Mucosa of stomach (tissue), 1 donor: Measurements from ENCODE around the gene SVIL.
"Not testable (repeated sequence)": the region's sequence is repeated elsewhere in the genome, so short reads cannot be mapped to it uniquely, and the experiment has no call there.

Source experiments
- H3K27me3 ChIP-seq: one replicate; pipeline ENCODE4 v1.7.0; 2013; ENCODE audit warnings: mild to moderate bottlenecking, low read length; ENCODE audit not compliant: control insufficient read depth, insufficient read depth
- H3K36me3 ChIP-seq: one replicate; pipeline ENCODE4 v1.7.0; 2013; ENCODE audit warnings: low read length; ENCODE audit not compliant: control insufficient read depth, insufficient read depth
- H3K4me1 ChIP-seq: one replicate; pipeline ENCODE4 v1.7.0; 2013; ENCODE audit warnings: mild to moderate bottlenecking, low read length; ENCODE audit not compliant: control insufficient read depth, insufficient read depth
- H3K4me3 ChIP-seq: one replicate; pipeline ENCODE4 v1.7.0; 2013; ENCODE audit warnings: low read length
- H3K9ac ChIP-seq: one replicate; pipeline ENCODE4 v1.7.0; 2013; ENCODE audit warnings: mild to moderate bottlenecking, low read length, moderate library complexity
- H3K9me3 ChIP-seq: one replicate; pipeline ENCODE4 v1.7.0; 2013; ENCODE audit warnings: mild to moderate bottlenecking, low read length, moderate library complexity; ENCODE audit not compliant: control insufficient read depth
- donor health status: Pancreatic carcinoma.

SVIL gene

GRCh38 chr10:29529146-29529545, 105.6 kb downstream of the SVIL start:
- Histone ChIP-seq H3K27me3 (no peaks in the 10 kb centered on the region), H3K9me3 (no peaks in the 10 kb centered on the region), H3K36me3 (no peaks in the 10 kb centered on the region), H3K4me3 (no peak overlapping the region), H3K9ac (no peak overlapping the region), H3K4me1 (no peaks in the 10 kb centered on the region)

- H3K4me1 ChIP-seq = no peaks in the 10 kb centered on the region
- H3K36me3 ChIP-seq = no peaks in the 10 kb centered on the region
- H3K4me3 ChIP-seq = no peak overlapping the region
- H3K9me3 ChIP-seq = no peaks in the 10 kb centered on the region
- no peaks in the 10 kb centered on the region for H3K27me3 ChIP-seq
- no peak overlapping the region for H3K9ac ChIP-seq
These were observed 109.0 kb downstream of the SVIL start for GRCh38 chr10:29525762-29526161.

DNA sequence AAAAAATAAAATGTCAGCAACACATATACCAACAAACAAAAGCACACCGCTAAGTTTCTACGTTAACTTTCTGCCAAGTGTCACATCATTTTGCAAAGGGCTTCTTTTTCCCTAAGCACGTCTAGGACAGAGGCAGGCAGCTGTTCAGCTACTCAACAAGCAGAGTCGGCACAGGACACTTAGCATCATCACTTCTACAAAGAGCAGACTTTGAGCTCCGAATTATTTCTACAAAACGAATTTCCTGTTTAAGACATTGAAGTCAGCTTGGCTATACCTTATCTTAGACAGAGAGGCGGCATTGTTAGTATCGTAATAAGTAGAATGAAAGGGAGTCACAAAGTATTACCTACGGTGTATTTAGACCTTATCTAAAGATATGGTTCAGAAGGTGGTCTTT, 110.1 kb downstream of the SVIL start:
- Histone ChIP-seq H3K27me3 (no peaks in the 10 kb centered on the region), H3K4me1 (no peaks in the 10 kb centered on the region), H3K9me3 (no peaks in the 10 kb centered on the region), H3K9ac (no peak overlapping the region), H3K36me3 (no peaks in the 10 kb centered on the region), H3K4me3 (no peak overlapping the region)

DNA sequence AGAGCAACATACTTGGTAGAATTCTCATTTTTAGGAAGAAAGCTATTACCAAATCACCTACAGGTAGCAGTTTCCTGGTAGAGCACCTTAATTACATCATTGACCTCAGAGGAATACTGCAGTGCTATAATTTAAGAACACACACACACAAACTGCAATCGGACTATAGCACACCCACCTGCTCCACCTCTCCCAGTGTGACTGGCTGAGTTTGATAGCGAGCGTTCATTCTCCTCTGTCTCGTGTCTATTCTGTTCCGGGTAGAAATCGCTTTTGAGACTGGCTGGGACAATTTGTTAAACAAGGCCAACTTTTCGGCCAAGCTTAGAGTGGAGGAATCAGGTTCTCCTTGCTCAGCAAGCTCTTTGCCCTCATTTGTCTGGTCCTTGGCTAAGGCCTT, 110.5 kb downstream of the SVIL start:
- no peak overlapping the region for H3K9ac ChIP-seq
- no peaks in the 10 kb centered on the region for H3K27me3 ChIP-seq
- no peaks in the 10 kb centered on the region for H3K4me1 ChIP-seq
- H3K4me3 ChIP-seq = no peak overlapping the region
- H3K36me3 ChIP-seq = no peaks in the 10 kb centered on the region
- H3K9me3 ChIP-seq = no peaks in the 10 kb centered on the region

- Histone ChIP-seq H3K4me1 (no peaks in the 10 kb centered on the region), H3K9me3 (no peaks in the 10 kb centered on the region), H3K27me3 (no peaks in the 10 kb centered on the region), H3K9ac (no peak overlapping the region), H3K36me3 (no peaks in the 10 kb centered on the region), H3K4me3 (no peak overlapping the region)
These were observed 111.9 kb downstream of the SVIL start for GRCh38 chr10:29522918-29523317.

- Histone ChIP-seq H3K36me3 (no peaks in the 10 kb centered on the region), H3K9ac (no peak overlapping the region), H3K4me1 (no peaks in the 10 kb centered on the region), H3K4me3 (no peak overlapping the region), H3K27me3 (no peaks in the 10 kb centered on the region), H3K9me3 (no peaks in the 10 kb centered on the region)
These were observed 112.5 kb downstream of the SVIL start for GRCh38 chr10:29522061-29522855.

DNA sequence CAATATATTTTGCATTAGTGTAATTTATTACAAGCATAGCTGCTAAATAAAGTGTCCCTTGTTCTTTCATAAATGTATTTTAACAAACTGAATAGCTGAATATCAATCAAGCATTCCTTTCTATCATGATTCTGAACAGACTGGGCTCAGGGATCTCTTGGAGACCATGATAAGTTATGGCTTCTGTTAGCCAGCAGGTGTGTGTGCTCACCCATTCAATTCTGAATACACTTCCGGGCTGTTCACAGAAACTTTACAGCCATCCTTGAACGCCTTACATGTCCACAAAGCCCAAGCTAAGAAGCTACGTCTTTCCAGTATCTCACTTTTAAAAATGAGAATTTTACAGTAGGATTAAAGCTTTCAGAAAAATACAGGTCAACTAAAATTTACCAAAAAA, 115.1 kb downstream of the SVIL start:
- Histone ChIP-seq H3K27me3 (no peaks in the 10 kb centered on the region), H3K4me3 (no peak overlapping the region), H3K36me3 (no peaks in the 10 kb centered on the region), H3K9me3 (no peaks in the 10 kb centered on the region), H3K4me1 (no peaks in the 10 kb centered on the region), H3K9ac (no peak overlapping the region)

DNA sequence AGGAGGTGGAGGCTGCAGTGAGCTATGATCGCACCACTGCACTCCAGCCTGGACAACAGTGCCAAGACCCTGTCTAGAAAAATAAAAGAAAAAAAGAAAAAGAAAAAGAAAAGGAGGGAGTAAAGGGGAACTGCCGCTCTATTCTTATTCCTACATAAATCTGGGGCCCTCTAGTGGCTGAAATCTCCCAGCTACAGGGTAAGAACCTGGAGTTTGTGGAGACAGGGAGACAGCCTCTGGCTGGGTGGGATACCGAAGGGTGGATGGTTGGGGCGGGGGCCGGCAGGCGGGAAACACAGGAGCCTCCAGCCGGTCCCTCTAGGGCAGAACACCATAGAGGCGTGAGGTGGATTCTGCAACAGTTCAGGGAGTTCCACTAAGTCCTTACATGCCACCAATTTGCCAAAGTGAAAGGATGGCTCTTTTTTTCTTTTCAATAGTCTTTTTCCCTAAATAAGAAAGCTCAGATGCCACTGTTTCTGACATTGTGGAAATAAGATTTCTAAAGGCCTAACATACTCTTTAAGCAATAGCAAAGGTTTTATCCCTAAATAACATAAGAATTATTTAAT, 117.3 kb downstream of the SVIL start:
- Histone ChIP-seq H3K9ac (no peak overlapping the region), H3K4me1 (no peaks in the 10 kb centered on the region), H3K36me3 (no peaks in the 10 kb centered on the region), H3K4me3 (no peak overlapping the region), H3K27me3 (no peaks in the 10 kb centered on the region), H3K9me3 (no peaks in the 10 kb centered on the region)

DNA sequence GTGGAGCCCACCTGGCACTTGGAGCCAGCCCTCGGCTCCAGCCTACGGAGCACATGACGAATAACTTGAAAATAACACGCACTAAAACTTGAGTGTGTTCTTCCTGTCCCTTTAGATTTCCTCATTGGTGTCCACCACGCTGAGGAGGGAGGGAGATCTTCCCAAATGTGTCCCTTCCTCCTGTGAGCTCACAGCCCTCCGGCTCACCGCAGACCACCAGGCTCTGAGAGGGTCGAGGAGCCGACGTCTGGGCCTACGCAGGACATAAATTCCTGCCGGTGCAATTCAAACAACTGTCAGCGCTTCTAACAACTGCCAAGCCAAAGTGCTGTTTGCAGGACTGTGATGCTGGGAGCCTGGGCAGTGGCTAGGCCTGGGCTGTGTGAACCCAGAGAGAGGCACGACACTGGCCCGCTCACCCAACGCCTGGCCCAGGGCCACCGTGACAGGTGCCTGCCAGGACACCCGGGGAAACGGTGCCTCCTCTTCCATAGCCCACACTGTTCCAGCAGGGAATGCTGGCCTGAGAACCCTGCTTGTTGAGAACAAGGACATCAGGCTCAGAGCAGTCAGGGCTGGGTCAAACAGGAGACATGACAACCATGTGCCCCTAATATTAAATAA, 118.3 kb downstream of the SVIL start:
- not testable (repeated sequence) for H3K27me3 ChIP-seq, H3K4me3 ChIP-seq, H3K4me1 ChIP-seq, H3K36me3 ChIP-seq, H3K9ac ChIP-seq, H3K9me3 ChIP-seq

- not testable (repeated sequence) for H3K9ac ChIP-seq, H3K36me3 ChIP-seq, H3K4me1 ChIP-seq
These were observed 118.9 kb downstream of the SVIL start for GRCh38 chr10:29515879-29516278.

DNA sequence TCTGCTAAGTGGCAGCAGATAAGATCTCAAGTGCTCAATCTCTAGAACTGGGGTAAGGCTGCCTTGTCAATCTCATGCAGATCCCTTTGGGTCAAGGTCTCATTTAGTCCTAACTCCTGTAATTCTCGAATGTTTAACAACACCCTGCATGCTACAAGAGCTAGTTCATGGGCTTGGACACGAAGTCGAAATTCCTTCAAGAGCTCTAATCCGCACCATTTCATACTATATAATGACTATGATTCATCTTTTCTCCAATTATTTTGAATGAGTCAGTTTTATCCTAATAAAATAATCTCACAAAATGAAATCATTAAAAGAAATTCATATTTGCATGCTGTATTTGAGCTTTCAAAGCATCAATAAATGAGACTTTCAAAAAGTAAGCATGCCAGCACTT, 119.7 kb downstream of the SVIL start:
- not testable (repeated sequence) for H3K36me3 ChIP-seq, H3K27me3 ChIP-seq, H3K4me1 ChIP-seq, H3K9me3 ChIP-seq, H3K9ac ChIP-seq, H3K4me3 ChIP-seq

More at GRCh38 chr10:29515879-29516278, 118.9 kb downstream of the SVIL start:
- H3K9me3 ChIP-seq, H3K4me3 ChIP-seq, H3K27me3 ChIP-seq: not testable (repeated sequence)

GRCh38 chr10:29514306-29514705, 120.5 kb downstream of the SVIL start:
- Histone ChIP-seq H3K4me1 (no peaks in the 10 kb centered on the region), H3K4me3 (no peak overlapping the region), H3K36me3 (no peaks in the 10 kb centered on the region), H3K9ac (no peak overlapping the region), H3K27me3 (no peaks in the 10 kb centered on the region), H3K9me3 (no peaks in the 10 kb centered on the region)
